Activated B cell treated with CpG ODN at 0.5 μM for 24 hours (primary cell): Measurements from ENCODE around the gene CLCNKB. TPM values are rescaled to one million over a fixed set of nuclear protein-coding genes. Genes with fewer than 3 reads are reported as not detected.

Experiments
- ATAC-seq: fragments of 200-7000 bp; cut with Tn5 transposase; one replicate; pipeline ENCODE4 v1.10.0; 2021; ENCODE audit warnings: low read depth, mild to moderate bottlenecking, moderate library complexity
- CTCF ChIA-PET: fragments of 350-600 bp; sonication (Branson Sonifier 250); formaldehyde crosslinking; loops from one replicate; lab custom pipeline; 2021; ENCODE audit warnings: antibody characterized with exemption; lab: Charles Lee
- POLR2A ChIA-PET: fragments of 350-600 bp; sonication (Branson Sonifier 250); formaldehyde crosslinking; loops from one replicate; lab custom pipeline; 2021; ENCODE audit warnings: antibody characterized with exemption; lab: Charles Lee
- DNase-seq: peaks from one replicate; pipeline ENCODE4 v3.0.0; 2022
- H3K27ac Mint-ChIP-seq: one replicate; pipeline ENCODE4 v1.8.0; 2020; ENCODE audit warnings: mixed read lengths
- H3K27me3 Mint-ChIP-seq: one replicate; pipeline ENCODE4 v1.8.0; 2021; ENCODE audit warnings: mixed read lengths
- H3K36me3 Mint-ChIP-seq: one replicate; pipeline ENCODE4 v1.8.0; 2021; ENCODE audit warnings: low read depth, mixed read lengths
- H3K4me1 Mint-ChIP-seq: one replicate; pipeline ENCODE4 v1.8.0; 2021; ENCODE audit warnings: mixed read lengths
- H3K4me3 Mint-ChIP-seq: one replicate; pipeline ENCODE4 v1.8.0; 2020; ENCODE audit warnings: mild to moderate bottlenecking, mixed read lengths
- H3K9me3 Mint-ChIP-seq: one replicate; pipeline ENCODE4 v1.8.0; 2020; ENCODE audit warnings: mixed read lengths
- CTCF ChIP-seq: fragments of 200-600 bp; IDR thresholded peaks from one replicate; pipeline ENCODE4 v1.8.0; 2022; ENCODE audit warnings: antibody characterized with exemption, mild to moderate bottlenecking
- intact Hi-C: fragments of 100-400 bp; cut with micrococcal nuclease; formaldehyde crosslinking; loops from one replicate; pipeline ENCODE4 v1.15.1; 2024
- total RNA-seq: library from RNA; stranded (reverse); gene quantifications from 2 replicates; pipeline ENCODE4 v1.2.3, GENCODE V29; 2022

Gene CLCNKB
- total RNA-seq, 1 donor from 2014 or later, result not detected

GRCh38 chr1:16068356-16069270 lies 25.0 kb downstream of the CLCNKB start:
- CTCF ChIA-PET, result interaction anchor here (0.8 kb wide), 1 partner anchor 9 kb away, joined by 3 read pairs; no protein-coding TSS in a partner anchor
- Mint-ChIP-seq H3K27ac (no peak overlapping the region), H3K27me3 (peaks cover 26% of the 10 kb centered on the region), H3K4me1 (peaks cover 2% of the 10 kb centered on the region), H3K36me3 (no peaks in the 10 kb centered on the region), H3K9me3 (no peaks in the 10 kb centered on the region), H3K4me3 (no peak overlapping the region)
- intact Hi-C loops, result no loop called here
- no peak for ATAC-seq
- no peak for TF ChIP-seq CTCF
- POLR2A ChIA-PET, result interaction anchor here (0.6 kb wide), 1 partner anchor 132 kb away, joined by 9 read pairs; no protein-coding TSS in a partner anchor
- DNase-seq, result no peak

- Mint-ChIP-seq H3K36me3 (no peaks in the 10 kb centered on the region), H3K27me3 (peaks cover 22% of the 10 kb centered on the region), H3K27ac (no peak overlapping the region), H3K9me3 (no peaks in the 10 kb centered on the region), H3K4me3 (no peak overlapping the region), H3K4me1 (peaks cover 10% of the 10 kb centered on the region)
- TF ChIP-seq CTCF, result no peak
- no peak for DNase-seq
- ATAC-seq, result no peak
- ChIA-PET CTCF (interaction anchor here (1.9 kb wide), 1 partner anchor 8 kb away, joined by 7 read pairs; no protein-coding TSS in a partner anchor), POLR2A (interaction anchor here (0.6 kb wide), 1 partner anchor 448 kb away, joined by 3 read pairs; no protein-coding TSS in a partner anchor)
- intact Hi-C loops, result no loop called here
Observed at GRCh38 chr1:16070640-16071355, 27.2 kb downstream of the CLCNKB start.

DNA sequence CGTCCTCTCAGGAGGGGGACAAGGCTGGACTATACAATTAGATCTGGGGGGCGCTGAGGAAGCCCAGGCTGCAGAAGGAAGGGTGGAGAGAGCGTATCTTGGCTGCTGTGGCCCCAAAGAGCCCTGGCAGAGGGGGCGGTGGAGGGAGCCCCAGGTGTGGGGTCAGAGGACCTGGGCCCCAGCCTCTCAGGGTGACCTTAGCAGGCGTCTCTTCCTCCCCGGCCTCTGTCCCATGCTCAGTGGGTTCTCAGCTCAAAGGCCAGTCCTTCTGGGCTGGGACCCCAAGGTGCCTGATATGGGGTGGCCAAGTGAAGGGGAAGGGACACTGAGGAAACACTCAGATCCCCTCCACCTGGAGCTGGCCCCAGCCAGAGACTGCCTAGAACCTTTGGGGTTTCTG lies 28.0 kb downstream of the CLCNKB start:
- Mint-ChIP-seq H3K4me3 (no peak overlapping the region), H3K9me3 (no peaks in the 10 kb centered on the region), H3K27me3 (peaks cover 22% of the 10 kb centered on the region), H3K27ac (no peak overlapping the region), H3K36me3 (no peaks in the 10 kb centered on the region), H3K4me1 (peaks cover 10% of the 10 kb centered on the region)
- no peak for ATAC-seq
- intact Hi-C loops, result no loop called here
- DNase-seq, result no peak
- TF ChIP-seq CTCF, result no peak
- ChIA-PET CTCF (interaction anchor here (1.9 kb wide), 1 partner anchor 10 kb away, joined by 7 read pairs; no protein-coding TSS in a partner anchor), POLR2A (interaction anchor here (0.5 kb wide), 1 partner anchor 114 kb away, joined by 4 read pairs; no protein-coding TSS in a partner anchor)

DNA sequence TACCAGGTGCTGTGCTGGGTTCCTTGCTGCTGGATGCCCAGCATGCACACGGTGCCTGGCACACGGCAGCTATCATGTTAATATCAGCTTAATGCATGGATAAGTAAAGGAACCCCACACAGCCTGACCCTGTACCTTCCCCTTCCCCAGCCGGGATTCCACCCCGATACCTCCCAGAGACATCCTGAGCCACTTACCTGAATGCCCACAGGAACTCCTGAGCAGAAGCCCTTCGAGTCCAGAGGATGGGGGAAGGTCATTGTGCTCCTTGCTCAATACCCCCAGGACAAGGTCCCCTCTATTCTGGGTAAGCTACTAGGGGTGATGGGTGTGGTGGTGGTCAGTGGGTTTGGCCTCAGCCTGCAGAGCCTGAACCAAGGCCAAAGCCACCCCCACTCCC lies 28.5 kb downstream of the CLCNKB start:
- Mint-ChIP-seq H3K4me3 (no peak overlapping the region), H3K4me1 (peaks cover 10% of the 10 kb centered on the region), H3K27me3 (peaks cover 22% of the 10 kb centered on the region), H3K9me3 (no peaks in the 10 kb centered on the region), H3K27ac (no peak overlapping the region), H3K36me3 (no peaks in the 10 kb centered on the region)
- no peak for TF ChIP-seq CTCF
- DNase-seq (no peak), ATAC-seq (no peak)
- POLR2A ChIA-PET, result interaction anchor here (0.5 kb wide), 1 partner anchor 115 kb away, joined by 4 read pairs; no protein-coding TSS in a partner anchor
- intact Hi-C loops, result no loop called here
- CTCF ChIA-PET, result interaction anchor here (1.9 kb wide), 1 partner anchor 10 kb away, joined by 7 read pairs; no protein-coding TSS in a partner anchor
